Fibroblast of skin of left biceps (primary cell): Measurements from ENCODE around the gene SDK2.
"Not testable (repeated sequence)": the region's sequence is repeated elsewhere in the genome, so short reads cannot be mapped to it uniquely, and the experiment has no call there.

Source experiments
- DNase-seq, 2 experiments: peaks; one replicate each; pipeline ENCODE4 v3.0.0-alpha.2; 2013; ENCODE audit warnings: low read depth in 2 of 2

Gene SDK2

GRCh38 chr17:73325527-73325842 lies 318.8 kb downstream of the SDK2 start:
- no peak for DNase-seq

- DNase-seq: no peak
Measured at GRCh38 chr17:73324711-73325526, 319.3 kb downstream of the SDK2 start.

- DNase-seq: no peak
Measured at GRCh38 chr17:73324160-73324475, 320.1 kb downstream of the SDK2 start.

GRCh38 chr17:73323409-73324159 lies 320.7 kb downstream of the SDK2 start:
- no peak for DNase-seq

- no peak for DNase-seq
Measured at GRCh38 chr17:73320601-73321264, 323.5 kb downstream of the SDK2 start.

- no peak for DNase-seq
Measured at GRCh38 chr17:73319766-73320165, 324.5 kb downstream of the SDK2 start.

GRCh38 chr17:73318836-73319235 lies 325.4 kb downstream of the SDK2 start:
- DNase-seq: no peak

- DNase-seq: no peak
Measured at GRCh38 chr17:73318427-73318813, 325.8 kb downstream of the SDK2 start.

GRCh38 chr17:73317513-73318426 lies 326.5 kb downstream of the SDK2 start:
- DNase-seq: no peak

GRCh38 chr17:73316919-73317505 lies 327.2 kb downstream of the SDK2 start:
- DNase-seq: no peak

- DNase-seq: no peak
Measured at GRCh38 chr17:73315471-73315870, 328.8 kb downstream of the SDK2 start.

- DNase-seq: no peak
Measured at GRCh38 chr17:73313526-73314127, 330.6 kb downstream of the SDK2 start.

GRCh38 chr17:73312887-73313286 lies 331.4 kb downstream of the SDK2 start:
- not testable (repeated sequence) for DNase-seq

- peak; percentile 74 to 75 for DNase-seq
Measured at GRCh38 chr17:73311781-73312641, 332.2 kb downstream of the SDK2 start, which contains the start of gene CDC42EP4. TSS of gene CDC42EP4 (minus strand) at chr17:73312001. CDS start at chr17:73286500, 25,501 bp downstream.

GRCh38 chr17:73311428-73311780 lies 332.8 kb downstream of the SDK2 start:
- DNase-seq: no peak

- no peak for DNase-seq
Measured at GRCh38 chr17:73309727-73310596, 334.3 kb downstream of the SDK2 start.

GRCh38 chr17:73308959-73309358 lies 335.3 kb downstream of the SDK2 start:
- DNase-seq: not testable (repeated sequence)

- no peak for DNase-seq
Measured at GRCh38 chr17:73308017-73308823, 336.0 kb downstream of the SDK2 start.
